HepG2 (cell line): ENCODE data around the gene HNRNPR. TPM values are rescaled to one million over a fixed set of nuclear protein-coding genes. Genes with fewer than 3 reads are reported as not detected.
A peak's percentile ranks its signal among the peaks of the same experiment; 100 is the strongest.

Source experiments
- EP300 ChIP-seq, 3 experiments: sonication (generic) in 1 of 3; formaldehyde crosslinking in 1 of 3; IDR thresholded peaks; 2 replicates each; pipeline versions ENCODE4 v1.5.1 to v1.6.1; 2011 to 2020; ENCODE audit warnings: low read depth in 2 of 3, low read length in 2 of 3, borderline replicate concordance in 1 of 3, improper control_type of control experiment in 1 of 3, mild to moderate bottlenecking in 1 of 3, missing genetic modification reagents in 1 of 3, moderate library complexity in 1 of 3
- FOXO1 ChIP-seq: sonication (generic); formaldehyde crosslinking; IDR thresholded peaks from 2 replicates; pipeline ENCODE4 v1.4.0; 2020; ENCODE audit warnings: missing genetic modification reagents
- HDAC1 ChIP-seq: sonication (generic); formaldehyde crosslinking; IDR thresholded peaks from 2 replicates; pipeline ENCODE4 v1.5.1; 2020; ENCODE audit warnings: mild to moderate bottlenecking, missing genetic modification reagents
- HMG20A ChIP-seq: IDR thresholded peaks from 2 replicates; pipeline ENCODE4 v1.6.1; 2016; ENCODE audit warnings: borderline replicate concordance
- HNF4A ChIP-seq: sonication (generic); formaldehyde crosslinking; IDR thresholded peaks from 2 replicates; pipeline ENCODE4 v1.4.0; 2020; ENCODE audit warnings: missing genetic modification reagents
- HNRNPK ChIP-seq: fragments of 200-400 bp; formaldehyde crosslinking; IDR thresholded peaks from 2 replicates; pipeline ENCODE4 v1.6.1; 2018; ENCODE audit warnings: low read length, low read depth, moderate library complexity, mild to moderate bottlenecking; ENCODE audit not compliant: poor library complexity, severe bottlenecking
- HNRNPL ChIP-seq: fragments of 200-400 bp; formaldehyde crosslinking; IDR thresholded peaks from 2 replicates; pipeline ENCODE4 v1.6.1; 2017; ENCODE audit warnings: mild to moderate bottlenecking, low read depth, low read length
- KLF12 ChIP-seq: sonication (generic); formaldehyde crosslinking; IDR thresholded peaks from 2 replicates; pipeline ENCODE4 v1.4.0; 2020; ENCODE audit warnings: missing genetic modification reagents, borderline replicate concordance
- KLF16 ChIP-seq, 2 experiments: sonication (generic) in 1 of 2; formaldehyde crosslinking in 1 of 2; IDR thresholded peaks; 2 replicates each; pipeline versions ENCODE4 v1.6.1 to v1.8.0; 2016 to 2023; ENCODE audit warnings: missing genetic modification reagents in 2 of 2, missing compliant biosample characterization in 1 of 2
- KMT2B ChIP-seq: IDR thresholded peaks from 2 replicates; pipeline ENCODE4 v1.6.1; 2016; ENCODE audit warnings: missing genetic modification reagents, missing compliant biosample characterization
- NFE2 ChIP-seq: sonication (generic); formaldehyde crosslinking; IDR thresholded peaks from 2 replicates; pipeline ENCODE4 v1.4.0; 2020; ENCODE audit warnings: missing genetic modification reagents
- SIX1 ChIP-seq: sonication (generic); formaldehyde crosslinking; IDR thresholded peaks from 2 replicates; pipeline ENCODE4 v1.4.0; 2020; ENCODE audit warnings: missing genetic modification reagents, borderline replicate concordance
- SP140L ChIP-seq: sonication (generic); formaldehyde crosslinking; IDR thresholded peaks from 2 replicates; pipeline ENCODE4 v1.4.0; 2020; ENCODE audit warnings: missing genetic modification reagents, borderline replicate concordance
- ZNF121 ChIP-seq: sonication (generic); formaldehyde crosslinking; IDR thresholded peaks from 2 replicates; pipeline ENCODE4 v1.5.0; 2020; ENCODE audit warnings: mild to moderate bottlenecking, missing genetic modification reagents
- ZNF331 ChIP-seq: sonication (generic); formaldehyde crosslinking; IDR thresholded peaks from 2 replicates; pipeline ENCODE4 v1.4.0; 2020; ENCODE audit warnings: missing genetic modification reagents
- ZNF496 ChIP-seq: sonication (generic); formaldehyde crosslinking; IDR thresholded peaks from 2 replicates; pipeline ENCODE4 v1.8.1; 2023; ENCODE audit warnings: mild to moderate bottlenecking, moderate library complexity, missing genetic modification reagents; ENCODE audit not compliant: insufficient replicate concordance
- ZNF761 ChIP-seq: sonication (generic); formaldehyde crosslinking; conservative IDR thresholded peaks from 2 replicates; pipeline ENCODE4 v1.4.0; 2020; ENCODE audit warnings: mild to moderate bottlenecking, missing genetic modification reagents
- ZSCAN29 ChIP-seq: sonication (generic); formaldehyde crosslinking; conservative IDR thresholded peaks from 2 replicates; pipeline ENCODE4 v1.4.0; 2020; ENCODE audit warnings: mild to moderate bottlenecking, missing genetic modification reagents
- polyA plus RNA-seq, 8 experiments: library from polyadenylated mRNA; depleted of rRNA in 3 of 8; stranded (reverse) in 7 of 8; unstranded in 1 of 8; fragments of >200 nt; fragmentation: Illumina TruSeq in 4 of 8; extraction: Trizol in 4 of 8; gene quantifications; 2 replicates each; pipeline versions ENCODE4 v1.2.1 to v1.2.3, GENCODE V29; 2011 to 2016; ENCODE audit warnings: low read depth in 4 of 8, missing spikeins in 1 of 8, mixed read lengths in 1 of 8; ENCODE audit not compliant: insufficient read depth in 1 of 8
- total RNA-seq, 5 experiments: library from RNA; depleted of rRNA; stranded (reverse); fragments of >200 nt; fragmentation: Illumina TruSeq; extraction: Trizol; gene quantifications; 2 replicates each; pipeline ENCODE4 v1.2.3, GENCODE V29; 2016; ENCODE audit warnings: low read depth in 1 of 5
- TF ChIP-seq, protein P1 (sequence below): sonication (generic); formaldehyde crosslinking; IDR thresholded peaks from 2 replicates; pipeline ENCODE4 v1.8.1; 2023; ENCODE audit warnings: mild to moderate bottlenecking, missing genetic modification reagents, borderline replicate concordance
- TF ChIP-seq, protein P2 (sequence below), 2 experiments: sonication (generic) in 1 of 2; formaldehyde crosslinking in 1 of 2; IDR thresholded peaks; 2 replicates each; pipeline versions ENCODE4 v1.4.0 to v1.6.1; 2018 to 2020; ENCODE audit warnings: missing genetic modification reagents in 2 of 2, borderline replicate concordance in 1 of 2, low read depth in 1 of 2, mild to moderate bottlenecking in 1 of 2, missing biosample characterization in 1 of 2
- TF ChIP-seq, protein P3 (sequence below): sonication (generic); formaldehyde crosslinking; IDR thresholded peaks from 2 replicates; pipeline ENCODE4 v1.8.0; 2022; ENCODE audit warnings: missing genetic modification reagents, mild to moderate bottlenecking, inconsistent platforms, borderline replicate concordance
- TF ChIP-seq, protein P4 (sequence below): sonication (generic); formaldehyde crosslinking; IDR thresholded peaks from 2 replicates; pipeline ENCODE4 v1.4.0; 2020; ENCODE audit warnings: mild to moderate bottlenecking, missing genetic modification reagents
- TF ChIP-seq, protein P5 (sequence below): sonication (generic); formaldehyde crosslinking; IDR thresholded peaks from 2 replicates; pipeline ENCODE4 v1.5.0; 2020; ENCODE audit warnings: missing genetic modification reagents

The HNRNPR gene
- total and polyA plus RNA-seq, 2 of the 13 experiments (the other 11 are each of a cell fraction or from before 2014, with no cell fraction given) = 133 to 216 TPM

DNA sequence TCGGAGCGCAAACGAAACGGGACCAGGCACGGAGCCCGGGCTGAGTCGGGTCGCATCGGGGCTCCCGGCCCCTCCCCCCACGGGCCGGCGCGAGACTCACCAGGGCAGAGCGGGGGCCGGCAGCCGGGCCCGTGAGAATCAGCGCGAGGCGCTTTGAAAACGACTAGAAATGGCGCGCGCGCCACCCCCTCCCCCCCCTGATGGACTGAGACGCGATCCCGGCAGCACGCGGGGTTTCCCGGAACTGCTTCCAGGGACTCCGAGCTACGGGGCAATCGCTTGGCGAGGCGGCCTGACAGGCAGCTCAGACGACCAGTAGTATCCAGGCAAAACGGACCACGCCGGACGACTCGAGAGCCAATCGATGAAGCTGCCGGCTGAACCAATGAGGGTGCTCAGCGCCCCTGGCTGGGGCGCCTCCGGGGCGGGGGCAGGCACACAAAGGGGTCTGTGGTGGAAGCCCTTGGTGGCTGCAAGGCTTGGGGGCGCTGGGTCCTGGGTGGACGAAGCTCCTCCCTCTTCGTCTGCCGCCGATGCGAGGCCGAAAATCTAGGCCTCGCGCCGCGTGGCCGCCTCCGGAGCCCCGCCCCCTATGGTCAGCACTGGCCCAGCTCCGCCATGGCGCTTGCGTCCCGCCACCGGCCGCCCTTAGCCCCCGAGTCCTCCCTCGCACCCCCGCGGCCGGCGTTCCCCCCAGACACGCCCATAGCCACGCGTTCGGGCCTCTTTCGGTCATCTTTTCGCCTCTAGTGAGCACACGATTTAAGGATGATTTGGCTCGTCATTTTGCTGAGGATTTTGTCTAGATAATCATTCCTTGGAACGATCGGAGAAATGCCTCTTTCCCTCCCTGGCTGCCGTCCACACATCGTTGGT lies at the start of gene HNRNPR (continued):
- TF ChIP-seq, protein P1, sequence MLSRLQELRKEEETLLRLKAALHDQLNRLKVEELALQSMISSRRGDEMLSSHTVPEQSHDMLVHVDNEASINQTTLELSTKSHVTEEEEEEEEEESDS (CRISPR knock-in tag) = 0 out of 2 replicates have a peak, but pooled peaks have one; percentile 60
- TF ChIP-seq SIX1 = no peak
- no peak for TF ChIP-seq ZNF761 (CRISPR knock-in tag)
- TF ChIP-seq HNF4A (CRISPR knock-in tag) = peak; percentile 29; the same call in 1 of the 2 replicates
- peak; percentile 55; the same call in 1 of the 2 replicates for TF ChIP-seq KLF12 (CRISPR knock-in tag)
- TF ChIP-seq HMG20A (CRISPR knock-in tag) = no peak
- no peak for TF ChIP-seq NFE2
- peak in 1 of 2 experiments; percentile 42; a peak in 2 of 4 replicates for TF ChIP-seq EP300 (IDR thresholded peaks at IDR 0.05; ENCODE audit: low read depth in 2 of 2, low read length in 2 of 2)
- TF ChIP-seq EP300 (CRISPR knock-in tag; IDR thresholded peaks at IDR 0.05; ENCODE audit: borderline replicate concordance) = peak; percentile 9; the same call in 1 of the 2 replicates
- TF ChIP-seq HDAC1 = peak; percentile 84
- TF ChIP-seq SP140L = no peak
- TF ChIP-seq, protein P2, sequence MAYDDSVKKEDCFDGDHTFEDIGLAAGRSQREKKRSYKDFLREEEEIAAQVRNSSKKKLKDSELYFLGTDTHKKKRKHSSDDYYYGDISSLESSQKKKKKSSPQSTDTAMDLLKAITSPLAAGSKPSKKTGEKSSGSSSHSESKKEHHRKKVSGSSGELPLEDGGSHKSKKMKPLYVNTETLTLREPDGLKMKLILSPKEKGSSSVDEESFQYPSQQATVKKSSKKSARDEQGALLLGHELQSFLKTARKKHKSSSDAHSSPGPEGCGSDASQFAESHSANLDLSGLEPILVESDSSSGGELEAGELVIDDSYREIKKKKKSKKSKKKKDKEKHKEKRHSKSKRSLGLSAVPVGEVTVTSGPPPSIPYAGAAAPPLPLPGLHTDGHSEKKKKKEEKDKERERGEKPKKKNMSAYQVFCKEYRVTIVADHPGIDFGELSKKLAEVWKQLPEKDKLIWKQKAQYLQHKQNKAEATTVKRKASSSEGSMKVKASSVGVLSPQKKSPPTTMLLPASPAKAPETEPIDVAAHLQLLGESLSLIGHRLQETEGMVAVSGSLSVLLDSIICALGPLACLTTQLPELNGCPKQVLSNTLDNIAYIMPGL (CRISPR knock-in tag; IDR thresholded peaks at IDR 0.05; ENCODE audit: borderline replicate concordance in 1 of 2, low read depth in 1 of 2) = peak; percentile 65 to 66; a peak in 3 of 4 replicates
- TF ChIP-seq KMT2B (CRISPR knock-in tag) = peak; percentile 56; the same call in 1 of the 2 replicates
- TF ChIP-seq ZNF121 (CRISPR knock-in tag) = no peak
- no peak for TF ChIP-seq ZNF496 (CRISPR knock-in tag)
- peak in 1 of 2 experiments; percentile 88; a peak in 1 of 4 replicates for TF ChIP-seq KLF16 (CRISPR knock-in tag; IDR thresholded peaks at IDR 0.05)
- TF ChIP-seq ZNF331 (CRISPR knock-in tag) = peak; percentile 79
- peak; percentile 34 for TF ChIP-seq HNRNPK
- 0 out of 2 replicates have a peak, but pooled peaks have one; percentile 35 for TF ChIP-seq HNRNPL
- peak; percentile 48; the same call in 1 of the 2 replicates for TF ChIP-seq FOXO1 (CRISPR knock-in tag)
- TF ChIP-seq, protein P3, sequence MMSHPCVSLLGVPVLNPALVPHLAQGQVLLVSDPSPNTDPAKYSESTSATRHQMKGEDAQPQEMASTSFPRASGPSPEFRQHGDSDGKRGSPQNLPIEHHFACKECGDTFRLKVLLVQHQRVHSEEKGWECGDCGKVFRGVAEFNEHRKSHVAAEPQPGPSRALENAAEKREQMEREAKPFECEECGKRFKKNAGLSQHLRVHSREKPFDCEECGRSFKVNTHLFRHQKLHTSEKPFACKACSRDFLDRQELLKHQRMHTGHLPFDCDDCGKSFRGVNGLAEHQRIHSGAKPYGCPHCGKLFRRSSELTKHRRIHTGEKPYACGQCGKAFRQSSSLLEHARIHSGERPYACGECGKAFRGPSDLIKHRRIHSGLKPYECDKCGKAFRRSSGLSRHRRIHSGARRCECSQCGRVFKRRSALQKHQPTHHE (CRISPR knock-in tag) = peak; percentile 77; the same call in 1 of the 2 replicates
- TF ChIP-seq ZSCAN29 (CRISPR knock-in tag) = 0 out of 2 replicates have a peak, but pooled peaks have one; percentile 39
- TF ChIP-seq, protein P4, sequence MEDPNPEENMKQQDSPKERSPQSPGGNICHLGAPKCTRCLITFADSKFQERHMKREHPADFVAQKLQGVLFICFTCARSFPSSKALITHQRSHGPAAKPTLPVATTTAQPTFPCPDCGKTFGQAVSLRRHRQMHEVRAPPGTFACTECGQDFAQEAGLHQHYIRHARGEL (CRISPR knock-in tag) = 0 out of 2 replicates have a peak, but pooled peaks have one; percentile 28
- TF ChIP-seq, protein P5, sequence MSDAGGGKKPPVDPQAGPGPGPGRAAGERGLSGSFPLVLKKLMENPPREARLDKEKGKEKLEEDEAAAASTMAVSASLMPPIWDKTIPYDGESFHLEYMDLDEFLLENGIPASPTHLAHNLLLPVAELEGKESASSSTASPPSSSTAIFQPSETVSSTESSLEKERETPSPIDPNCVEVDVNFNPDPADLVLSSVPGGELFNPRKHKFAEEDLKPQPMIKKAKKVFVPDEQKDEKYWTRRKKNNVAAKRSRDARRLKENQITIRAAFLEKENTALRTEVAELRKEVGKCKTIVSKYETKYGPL (CRISPR knock-in tag) = no peak
